Neural cell (in vitro differentiated cells): ENCODE data around the gene CSAG3. TPM values are rescaled to one million over a fixed set of nuclear protein-coding genes. Genes with fewer than 3 reads are reported as not detected.
"Not testable (repeated sequence)": the region's sequence is repeated elsewhere in the genome, so short reads cannot be mapped to it uniquely, and the experiment has no call there.

ENCODE experiments used
- H2AFZ ChIP-seq: fragments of 200-600, 300-800 bp; sonication (generic), shearing (Covaris generic); 2 replicates; pipeline ENCODE4 v1.6.0; 2014; ENCODE audit warnings: low read depth, mild to moderate bottlenecking, antibody characterized with exemption, low read length, moderate library complexity
- H3F3A ChIP-seq: fragments of 200-600 bp; shearing (Covaris generic); 2 replicates; pipeline ENCODE4 v1.6.1; 2016; ENCODE audit warnings: mild to moderate bottlenecking, moderate library complexity, mixed read lengths, antibody characterized with exemption, low read length; ENCODE audit not compliant: insufficient read depth, poor library complexity, severe bottlenecking
- H3K27ac ChIP-seq: fragments of 200-600, 300-800 bp; sonication (generic), shearing (Covaris generic); 2 replicates; pipeline ENCODE4 v1.5.1; 2014; ENCODE audit warnings: mild to moderate bottlenecking, low read length, moderate library complexity
- H3K27me3 ChIP-seq: fragments of 300-800, 200-600 bp; sonication (generic), shearing (Covaris generic); 2 replicates; pipeline ENCODE4 v1.6.0; 2014; ENCODE audit warnings: mild to moderate bottlenecking, low read depth, low read length, moderate library complexity; ENCODE audit not compliant: insufficient read depth
- H3K36me3 ChIP-seq: fragments of 300-800, 200-600 bp; sonication (generic), shearing (Covaris generic); 2 replicates; pipeline ENCODE4 v1.5.1; 2014; ENCODE audit warnings: mild to moderate bottlenecking, antibody characterized with exemption, low read length, moderate library complexity; ENCODE audit not compliant: insufficient read depth
- H3K4me2 ChIP-seq: fragments of 300-800, 200-600 bp; sonication (generic), shearing (Covaris generic); 2 replicates; pipeline ENCODE4 v1.6.0; 2014; ENCODE audit warnings: mild to moderate bottlenecking, low read length
- H3K4me3 ChIP-seq: fragments of 300-800, 200-600 bp; sonication (generic), shearing (Covaris generic); 2 replicates; pipeline ENCODE4 v1.5.1; 2014; ENCODE audit warnings: mild to moderate bottlenecking, low read length, moderate library complexity
- H3K79me2 ChIP-seq: fragments of 200-600 bp; shearing (Covaris generic); replicated peaks from 2 replicates; pipeline ENCODE4 v1.6.0; 2014; ENCODE audit warnings: mild to moderate bottlenecking, low read length, moderate library complexity; ENCODE audit not compliant: insufficient read depth
- H3K9ac ChIP-seq: fragments of 300-800, 200-600 bp; sonication (generic), shearing (Covaris generic); 2 replicates; pipeline ENCODE4 v1.6.1; 2016; ENCODE audit warnings: mild to moderate bottlenecking, low read length, mixed read lengths
- H3K9me2 ChIP-seq: fragments of 200-600 bp; shearing (Covaris generic); 2 replicates; pipeline ENCODE4 v1.6.1; 2016; ENCODE audit warnings: mild to moderate bottlenecking, low read length, mixed read lengths; ENCODE audit not compliant: insufficient read depth
- H3K9me3 ChIP-seq: fragments of 200-600, 300-800 bp; sonication (generic), shearing (Covaris generic); 2 replicates; pipeline ENCODE4 v1.6.1; 2016; ENCODE audit warnings: mild to moderate bottlenecking, mixed run types, low read length, moderate library complexity, mixed read lengths
- H4K20me1 ChIP-seq: fragments of 200-600 bp; shearing (Covaris generic); 2 replicates; pipeline ENCODE4 v1.6.1; 2016; ENCODE audit warnings: mild to moderate bottlenecking, mixed run types; ENCODE audit not compliant: insufficient read depth
- EZH2 ChIP-seq: fragments of 200-600, 300-800 bp; shearing (Covaris generic), sonication (generic); IDR thresholded peaks from 2 replicates; pipeline ENCODE4 v1.6.1; 2014; ENCODE audit warnings: antibody characterized with exemption, low read length, borderline replicate concordance, mild to moderate bottlenecking; ENCODE audit not compliant: insufficient read depth, poor library complexity, severe bottlenecking
- MXI1 ChIP-seq: fragments of 450-650 bp; conservative IDR thresholded peaks from 2 replicates; pipeline ENCODE4 v1.6.1; 2014; ENCODE audit warnings: antibody characterized with exemption, mild to moderate bottlenecking; ENCODE audit not compliant: poor library complexity, severe bottlenecking
- POLR2AphosphoS5 ChIP-seq: IDR thresholded peaks from 2 replicates; pipeline ENCODE4 v1.6.1; 2012
- RAD21 ChIP-seq: fragments of 450-650 bp; conservative IDR thresholded peaks from 2 replicates; pipeline ENCODE4 v1.6.1; 2014; ENCODE audit warnings: antibody characterized with exemption, mild to moderate bottlenecking, moderate library complexity
- TAF1 ChIP-seq: IDR thresholded peaks from 2 replicates; pipeline ENCODE4 v1.6.1; 2012; ENCODE audit warnings: low read depth
- polyA minus RNA-seq: library from RNA; depleted of rRNA, polyadenylated mRNA; stranded (reverse); fragments of >200 nt; gene quantifications from 2 replicates; pipeline ENCODE4 v1.2.3, GENCODE V29; 2014
- polyA plus RNA-seq: library from polyadenylated mRNA; depleted of rRNA; stranded (reverse); fragments of >200 nt; gene quantifications from 2 replicates; pipeline ENCODE4 v1.2.3, GENCODE V29; 2014

CSAG3 gene
- polyA plus RNA-seq: 1.1 and 1.2 TPM in 2 replicates
- polyA minus RNA-seq: not detected in 2 replicates

DNA sequence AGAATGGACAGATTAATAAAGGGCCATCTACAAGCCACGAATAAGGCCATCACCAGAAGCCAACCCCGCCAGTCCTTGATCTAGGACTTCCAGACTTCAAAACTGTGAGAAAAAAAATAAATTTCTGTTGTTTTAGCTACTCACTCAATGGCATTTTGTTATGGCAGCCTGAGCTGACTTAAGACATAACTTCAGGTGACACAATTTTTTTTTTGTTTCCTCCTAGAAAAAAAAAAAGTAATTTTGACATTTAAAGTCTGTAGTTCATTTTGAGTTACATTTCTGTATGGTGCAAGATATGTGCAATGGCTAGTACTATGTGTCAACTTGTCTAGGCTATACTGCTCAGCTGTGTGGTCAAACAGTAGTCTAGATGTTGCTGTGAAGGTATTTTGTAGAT lies at the start of gene CSAG3:
Gene CSAG3, plus strand, starts transcription at position 301 of the 400 bp plus-strand sequence.
- not testable (repeated sequence) for H3K27ac ChIP-seq, H3K79me2 ChIP-seq, H3F3A ChIP-seq, H3K9ac ChIP-seq, H3K9me2 ChIP-seq, H3K27me3 ChIP-seq, H3K36me3 ChIP-seq, H3K4me3 ChIP-seq, H4K20me1 ChIP-seq, H3K9me3 ChIP-seq, H2AFZ ChIP-seq, H3K4me2 ChIP-seq

DNA sequence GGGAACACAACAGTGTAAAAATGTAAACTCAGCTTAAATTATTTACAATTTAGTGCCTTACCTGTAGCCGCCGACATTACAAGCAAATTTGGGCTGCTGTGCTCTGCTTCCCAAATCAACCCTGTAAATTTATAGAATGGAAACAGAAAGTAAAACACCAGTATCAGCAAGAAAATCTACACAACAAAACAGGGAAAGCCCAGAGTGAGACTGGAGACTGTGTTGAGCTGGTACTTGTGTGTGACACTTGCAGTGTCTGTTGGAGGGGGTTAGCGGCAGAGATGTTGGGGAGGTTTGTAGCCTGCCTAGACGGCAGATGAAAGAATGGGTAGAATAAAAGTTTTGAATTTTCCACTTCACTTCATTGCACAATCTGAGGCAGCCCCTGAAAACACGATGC lies 45.8 kb upstream of the CSAG3 start:
- not testable (repeated sequence) for H3F3A ChIP-seq, H3K4me3 ChIP-seq

DNA sequence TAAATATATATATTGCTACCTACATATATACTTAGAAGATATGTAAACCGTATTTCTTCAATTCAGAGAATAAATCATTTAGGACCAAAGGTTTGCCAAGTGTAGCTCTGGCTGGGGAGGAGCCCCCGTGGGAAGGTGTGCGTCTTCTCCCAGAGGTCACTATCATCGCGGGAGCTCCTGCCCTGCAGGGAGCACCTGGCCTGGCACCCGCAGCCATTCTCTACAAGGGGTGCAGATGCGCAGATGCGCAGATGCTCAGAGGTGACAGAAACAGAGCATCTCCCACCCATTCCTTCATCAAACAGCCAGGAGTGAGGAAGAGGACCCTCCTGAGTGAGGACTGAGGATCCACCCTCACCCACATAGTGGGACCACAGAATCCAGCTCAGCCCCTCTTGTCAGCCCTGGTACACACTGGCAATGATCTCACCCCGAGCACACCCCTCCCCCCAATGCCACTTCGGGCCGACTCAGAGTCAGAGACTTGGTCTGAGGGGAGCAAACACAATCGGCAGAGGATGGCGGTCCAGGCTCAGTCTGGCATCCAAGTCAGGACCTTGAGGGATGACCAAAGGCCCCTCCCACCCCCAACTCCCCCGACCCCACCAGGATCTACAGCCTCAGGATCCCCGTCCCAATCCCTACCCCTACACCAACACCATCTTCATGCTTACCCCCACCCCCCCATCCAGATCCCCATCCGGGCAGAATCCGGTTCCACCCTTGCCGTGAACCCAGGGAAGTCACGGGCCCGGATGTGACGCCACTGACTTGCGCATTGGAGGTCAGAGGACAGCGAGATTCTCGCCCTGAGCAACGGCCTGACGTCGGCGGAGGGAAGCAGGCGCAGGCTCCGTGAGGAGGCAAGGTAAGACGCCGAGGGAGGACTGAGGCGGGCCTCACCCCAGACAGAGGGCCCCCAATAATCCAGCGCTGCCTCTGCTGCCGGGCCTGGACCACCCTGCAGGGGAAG lies 44.9 kb upstream of the CSAG3 start, which contains the start of gene MAGEA2B:
Gene MAGEA2B, plus strand, starts transcription at position 814 of the 973 bp plus-strand sequence. CDS start 2,479 bp downstream, outside the sequence.
- not testable (repeated sequence) for H3K27me3 ChIP-seq, H3F3A ChIP-seq, H4K20me1 ChIP-seq, H3K36me3 ChIP-seq, H3K27ac ChIP-seq, H3K9me3 ChIP-seq, H3K9me2 ChIP-seq, H3K4me3 ChIP-seq, H3K79me2 ChIP-seq, H3K9ac ChIP-seq, H3K4me2 ChIP-seq, H2AFZ ChIP-seq

More for the DNA sequence above, 45.8 kb upstream of the CSAG3 start:
- not testable (repeated sequence) for H2AFZ ChIP-seq, H4K20me1 ChIP-seq, H3K36me3 ChIP-seq, H3K9ac ChIP-seq, H3K27me3 ChIP-seq, H3K9me3 ChIP-seq, H3K27ac ChIP-seq, H3K79me2 ChIP-seq, H3K4me2 ChIP-seq, H3K9me2 ChIP-seq

DNA sequence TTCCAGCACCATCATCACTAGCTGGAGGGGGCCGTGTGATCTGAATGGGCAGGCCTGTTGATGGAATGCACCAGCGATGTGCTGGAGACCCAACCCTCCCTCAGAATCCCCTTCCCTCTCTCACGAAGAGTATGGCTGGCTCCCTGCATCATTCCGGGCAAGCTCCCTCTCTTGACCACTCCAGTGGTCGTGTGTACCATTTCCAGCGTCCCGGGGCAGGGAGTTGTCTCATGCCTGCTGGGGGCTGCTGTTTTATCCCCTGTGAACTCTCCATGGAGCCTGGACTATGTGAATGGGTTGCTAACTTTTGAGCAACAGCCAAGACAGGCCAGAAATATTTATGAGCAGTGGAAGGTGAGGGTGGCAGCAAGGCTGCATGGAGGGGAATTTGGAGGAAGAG lies 33.6 kb upstream of the CSAG3 start:
- no peaks in the 10 kb centered on the region for H3K36me3 ChIP-seq
- H4K20me1 ChIP-seq: no peaks in the 10 kb centered on the region
- H3K27me3 ChIP-seq: no peaks in the 10 kb centered on the region
- no peaks in the 10 kb centered on the region for H3K9me3 ChIP-seq
- H3K4me3 ChIP-seq: no peak overlapping the region
- no peaks in the 10 kb centered on the region for H3K79me2 ChIP-seq
- TF ChIP-seq RAD21: no peak
- TF ChIP-seq EZH2: no peak
- TF ChIP-seq POLR2AphosphoS5: no peak
- no peak for TF ChIP-seq MXI1
- TF ChIP-seq TAF1: no peak
- H3K9ac ChIP-seq: no peak overlapping the region
- no peak overlapping the region for H3K27ac ChIP-seq
- no peaks in the 10 kb centered on the region for H3K9me2 ChIP-seq
- H2AFZ ChIP-seq: no peak overlapping the region
- H3K4me2 ChIP-seq: no peak overlapping the region
- no peaks in the 10 kb centered on the region for H3F3A ChIP-seq
